ENCODE measurements around the gene BPIFA2. TPM values are rescaled to one million over a fixed set of nuclear protein-coding genes. Genes with fewer than 3 reads are reported as not detected.

BPIFA2 gene
- total RNA-seq, 1 experiment from 2014 or later, result not detected

DNA sequence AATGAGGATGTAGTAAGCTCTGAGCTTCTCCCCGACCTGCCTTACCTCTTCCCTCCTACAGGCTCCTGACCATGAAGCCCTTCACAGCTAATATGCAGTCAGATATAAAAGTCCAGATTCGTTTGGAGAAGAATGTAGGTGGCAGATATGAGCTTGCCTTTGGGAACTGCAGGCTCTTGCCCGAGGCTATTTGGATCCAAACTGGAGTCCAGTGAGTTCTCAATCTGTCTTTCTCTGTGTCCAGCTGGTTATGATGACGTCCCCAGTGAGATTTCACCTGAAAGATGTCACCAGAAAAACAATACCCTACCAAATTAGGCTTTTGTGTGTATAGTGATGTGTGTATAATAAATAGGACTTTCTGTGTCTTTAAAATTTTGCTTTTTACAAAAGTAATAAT lies 34.5 kb downstream of the BPIFA2 start:
- no peak overlapping the region for H3K9ac ChIP-seq (ENCODE audit: low read length)
- H3K9me3 ChIP-seq (ENCODE audit: low read length), result no peaks in the 10 kb centered on the region
- H3K36me3 ChIP-seq (ENCODE audit: low read depth, low read length), result no peaks in the 10 kb centered on the region
- H3F3A ChIP-seq (ENCODE audit: low read length, unreplicated experiment), result no peaks in the 10 kb centered on the region
- H3K79me2 ChIP-seq (ENCODE audit: low read length), result no peaks in the 10 kb centered on the region
- H4K20me1 ChIP-seq (ENCODE audit: low read length), result no peaks in the 10 kb centered on the region
- intact Hi-C loops (cut with micrococcal nuclease), result no loop called here
- DNase-seq (no peak), ATAC-seq (no peak)
- no peak overlapping the region for H3K4me3 ChIP-seq (ENCODE audit: low read length)
- BruUV-seq (replicated peaks), result no TSS peak
- ChIA-PET CTCF (no interaction called here), POLR2A (ENCODE audit: unreplicated experiment) (no interaction called here)
- no peaks in the 10 kb centered on the region for H3K9me2 ChIP-seq (replicated peaks; ENCODE audit: low read length)
- H3K4me1 ChIP-seq (ENCODE audit: insufficient read depth, low read length), result no peaks in the 10 kb centered on the region
- H3K27me3 ChIP-seq (ENCODE audit: low read length), result peaks cover 90% of the 10 kb centered on the region
- no peak overlapping the region for H3K27ac ChIP-seq (ENCODE audit: low read length)
- no peak overlapping the region for H2AFZ ChIP-seq (ENCODE audit: low read length)
- no peak overlapping the region for H3K4me2 ChIP-seq (ENCODE audit: low read length)
- TF ChIP-seq EZH2 (IDR thresholded peaks at IDR 0.05; ENCODE audit: low read length, unreplicated experiment) (no peak), EZH2phosphoT487 (IDR thresholded peaks at IDR 0.05; ENCODE audit: borderline replicate concordance, low read length) (no peak)
- TF ChIP-seq, protein P1, sequence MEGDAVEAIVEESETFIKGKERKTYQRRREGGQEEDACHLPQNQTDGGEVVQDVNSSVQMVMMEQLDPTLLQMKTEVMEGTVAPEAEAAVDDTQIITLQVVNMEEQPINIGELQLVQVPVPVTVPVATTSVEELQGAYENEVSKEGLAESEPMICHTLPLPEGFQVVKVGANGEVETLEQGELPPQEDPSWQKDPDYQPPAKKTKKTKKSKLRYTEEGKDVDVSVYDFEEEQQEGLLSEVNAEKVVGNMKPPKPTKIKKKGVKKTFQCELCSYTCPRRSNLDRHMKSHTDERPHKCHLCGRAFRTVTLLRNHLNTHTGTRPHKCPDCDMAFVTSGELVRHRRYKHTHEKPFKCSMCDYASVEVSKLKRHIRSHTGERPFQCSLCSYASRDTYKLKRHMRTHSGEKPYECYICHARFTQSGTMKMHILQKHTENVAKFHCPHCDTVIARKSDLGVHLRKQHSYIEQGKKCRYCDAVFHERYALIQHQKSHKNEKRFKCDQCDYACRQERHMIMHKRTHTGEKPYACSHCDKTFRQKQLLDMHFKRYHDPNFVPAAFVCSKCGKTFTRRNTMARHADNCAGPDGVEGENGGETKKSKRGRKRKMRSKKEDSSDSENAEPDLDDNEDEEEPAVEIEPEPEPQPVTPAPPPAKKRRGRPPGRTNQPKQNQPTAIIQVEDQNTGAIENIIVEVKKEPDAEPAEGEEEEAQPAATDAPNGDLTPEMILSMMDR (conservative IDR thresholded peaks at IDR 0.05; ENCODE audit: low read depth, low read length), result no peak

DNA sequence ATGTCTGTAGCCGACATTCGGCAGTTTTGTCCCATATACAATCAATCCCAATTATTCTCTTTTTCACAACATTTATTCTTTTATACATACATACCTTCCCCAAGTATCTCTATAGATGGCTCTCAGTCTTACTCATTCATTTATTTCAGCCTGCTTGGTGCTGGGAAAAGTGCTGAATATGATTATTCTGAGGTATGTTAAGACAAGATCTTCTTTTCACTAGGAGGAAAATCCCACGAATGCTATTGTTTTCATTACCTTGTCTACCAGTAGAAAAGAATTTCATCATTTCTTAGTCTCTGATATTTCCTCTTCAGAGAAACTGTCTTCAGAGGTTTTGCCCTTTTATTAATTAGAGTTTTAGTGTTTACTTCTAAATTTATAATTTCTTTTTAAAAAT lies 35.5 kb downstream of the BPIFA2 start:
- H2AFZ ChIP-seq (ENCODE audit: low read length), result no peak overlapping the region
- no peaks in the 10 kb centered on the region for H3K4me1 ChIP-seq (ENCODE audit: insufficient read depth, low read length)
- DNase-seq, result no peak
- TF ChIP-seq EZH2phosphoT487 (IDR thresholded peaks at IDR 0.05; ENCODE audit: borderline replicate concordance, low read length), result 0 out of 2 replicates have a peak, but pooled peaks have one; percentile 12
- TF ChIP-seq, protein P1 (conservative IDR thresholded peaks at IDR 0.05; ENCODE audit: low read depth, low read length), result no peak
- BruUV-seq (replicated peaks), result no TSS peak
- H3K27me3 ChIP-seq (ENCODE audit: low read length), result peaks cover 91% of the 10 kb centered on the region
- intact Hi-C loops (cut with micrococcal nuclease), result no loop called here
- no peaks in the 10 kb centered on the region for H3K9me2 ChIP-seq (replicated peaks; ENCODE audit: low read length)
- ChIA-PET CTCF (no interaction called here), POLR2A (ENCODE audit: unreplicated experiment) (no interaction called here)
- H4K20me1 ChIP-seq (ENCODE audit: low read length), result no peaks in the 10 kb centered on the region
- H3K36me3 ChIP-seq (ENCODE audit: low read depth, low read length), result no peaks in the 10 kb centered on the region
- ATAC-seq, result no peak
- H3K79me2 ChIP-seq (ENCODE audit: low read length), result no peaks in the 10 kb centered on the region
- no peaks in the 10 kb centered on the region for H3F3A ChIP-seq (ENCODE audit: low read length, unreplicated experiment)
- H3K4me3 ChIP-seq (ENCODE audit: low read length), result no peak overlapping the region
- H3K27ac ChIP-seq (ENCODE audit: low read length), result no peak overlapping the region
- no peak overlapping the region for H3K4me2 ChIP-seq (ENCODE audit: low read length)
- H3K9ac ChIP-seq (ENCODE audit: low read length), result no peak overlapping the region
- no peaks in the 10 kb centered on the region for H3K9me3 ChIP-seq (ENCODE audit: low read length)

DNA sequence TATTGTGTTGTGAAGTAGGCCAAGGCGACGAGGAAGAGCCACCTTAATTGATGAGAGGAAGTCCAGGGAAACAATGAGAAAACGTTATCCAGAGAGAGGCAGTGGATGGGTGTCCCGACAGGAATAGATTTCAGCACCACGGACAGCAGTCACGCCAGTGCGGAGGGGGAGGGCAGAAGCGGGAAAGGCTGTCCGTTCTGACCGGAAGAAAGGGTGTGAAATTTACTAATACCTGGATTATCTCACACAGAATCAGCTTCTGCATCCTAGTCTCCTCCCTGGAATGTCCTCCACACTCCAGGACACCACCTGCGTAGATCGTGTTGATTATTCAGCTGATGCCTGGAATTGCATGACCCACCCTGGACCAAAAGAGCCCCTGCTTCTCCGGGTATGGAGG lies 41.8 kb downstream of the BPIFA2 start:
- Histone ChIP-seq H3F3A (ENCODE audit: low read length, unreplicated experiment) (no peaks in the 10 kb centered on the region), H3K79me2 (ENCODE audit: low read length) (no peaks in the 10 kb centered on the region), H3K4me1 (ENCODE audit: insufficient read depth, low read length) (no peaks in the 10 kb centered on the region), H2AFZ (ENCODE audit: low read length) (no peak overlapping the region), H3K36me3 (ENCODE audit: low read depth, low read length) (no peaks in the 10 kb centered on the region), H3K9me2 (replicated peaks; ENCODE audit: low read length) (no peaks in the 10 kb centered on the region), H3K27me3 (ENCODE audit: low read length) (peaks cover 49% of the 10 kb centered on the region), H4K20me1 (ENCODE audit: low read length) (0 out of 2 replicates have a peak, but pooled peaks cover 3% of the 10 kb centered on the region), H3K9ac (ENCODE audit: low read length) (no peak overlapping the region), H3K4me2 (ENCODE audit: low read length) (no peak overlapping the region), H3K4me3 (ENCODE audit: low read length) (no peak overlapping the region), H3K27ac (ENCODE audit: low read length) (no peak overlapping the region), H3K9me3 (ENCODE audit: low read length) (no peaks in the 10 kb centered on the region)
- ChIA-PET POLR2A (ENCODE audit: unreplicated experiment) (no interaction called here), CTCF (no interaction called here)
- no peak for TF ChIP-seq EZH2 (IDR thresholded peaks at IDR 0.05; ENCODE audit: low read length, unreplicated experiment)
- TF ChIP-seq, protein P1 (conservative IDR thresholded peaks at IDR 0.05; ENCODE audit: low read depth, low read length), result no peak
- TF ChIP-seq EZH2phosphoT487 (IDR thresholded peaks at IDR 0.05; ENCODE audit: borderline replicate concordance, low read length), result no peak
- intact Hi-C loops (cut with micrococcal nuclease), result no loop called here
- peak; percentile 51; the same call in 1 of the 2 replicates for ATAC-seq
- BruUV-seq (replicated peaks), result no TSS peak
- peak; percentile 72 for DNase-seq

Measured in PC-3 (cell line).